ENCODE measurements around the gene TTC3.

Gene TTC3

GRCh38 chr21:37223804-37224345 lies 150.8 kb downstream of the TTC3 start:
- no peak overlapping the region for H3K9ac ChIP-seq (ENCODE audit: low read length)

GRCh38 chr21:37224861-37225839 lies 152.1 kb downstream of the TTC3 start:
- Histone ChIP-seq H3K27me3 (ENCODE audit: low read depth, low read length) (no peaks in the 10 kb centered on the region), H3K4me3 (ENCODE audit: low read length) (no peak overlapping the region), H2AFZ (ENCODE audit: low read depth, low read length) (no peak overlapping the region), H3K4me1 (ENCODE audit: low read length) (peaks cover 6% of the 10 kb centered on the region; the same call in 1 of the 2 replicates), H3K36me3 (replicated peaks; ENCODE audit: low read depth, low read length) (peaks cover 6% of the 10 kb centered on the region), H3K79me2 (ENCODE audit: low read length) (peaks cover 9% of the 10 kb centered on the region), H3K4me2 (ENCODE audit: low read length) (no peak overlapping the region), H4K20me1 (ENCODE audit: insufficient read depth, low read length) (no peaks in the 10 kb centered on the region), H3K9ac (ENCODE audit: low read length) (no peak overlapping the region), H3K27ac (ENCODE audit: low read length) (no peak overlapping the region), H3K9me3 (ENCODE audit: insufficient read depth, low read length) (no peaks in the 10 kb centered on the region)
- TF ChIP-seq EZH2phosphoT487 (IDR thresholded peaks at IDR 0.05; ENCODE audit: low read depth) (no peak), CTCF (IDR thresholded peaks at IDR 0.05; ENCODE audit: low read depth, low read length) (no peak)

More at GRCh38 chr21:37223804-37224345, 150.8 kb downstream of the TTC3 start:
- H3K4me3 ChIP-seq (ENCODE audit: low read length) = no peak overlapping the region
- no peak overlapping the region for H2AFZ ChIP-seq (ENCODE audit: low read depth, low read length)
- H3K27me3 ChIP-seq (ENCODE audit: low read depth, low read length) = no peaks in the 10 kb centered on the region
- no peaks in the 10 kb centered on the region for H4K20me1 ChIP-seq (ENCODE audit: insufficient read depth, low read length)
- H3K27ac ChIP-seq (ENCODE audit: low read length) = no peak overlapping the region
- H3K9me3 ChIP-seq (ENCODE audit: insufficient read depth, low read length) = no peaks in the 10 kb centered on the region
- no peak for TF ChIP-seq EZH2phosphoT487 (IDR thresholded peaks at IDR 0.05; ENCODE audit: low read depth)
- TF ChIP-seq CTCF (IDR thresholded peaks at IDR 0.05; ENCODE audit: low read depth, low read length) = no peak
- peaks cover 9% of the 10 kb centered on the region for H3K79me2 ChIP-seq (ENCODE audit: low read length)
- H3K4me2 ChIP-seq (ENCODE audit: low read length) = no peak overlapping the region
- H3K36me3 ChIP-seq (replicated peaks; ENCODE audit: low read depth, low read length) = peaks cover 6% of the 10 kb centered on the region
- peaks cover 6% of the 10 kb centered on the region; the same call in 1 of the 2 replicates for H3K4me1 ChIP-seq (ENCODE audit: low read length)

GRCh38 chr21:37226041-37226920 lies 153.2 kb downstream of the TTC3 start:
- Histone ChIP-seq H3K4me1 (ENCODE audit: low read length) (peaks cover 3% of the 10 kb centered on the region; the same call in 1 of the 2 replicates), H3K4me2 (ENCODE audit: low read length) (no peak overlapping the region)

More at GRCh38 chr21:37226041-37226920, 153.2 kb downstream of the TTC3 start:
- Histone ChIP-seq H3K79me2 (ENCODE audit: low read length) (peaks cover 9% of the 10 kb centered on the region), H2AFZ (ENCODE audit: low read depth, low read length) (no peak overlapping the region), H3K27ac (ENCODE audit: low read length) (no peak overlapping the region), H3K4me3 (ENCODE audit: low read length) (no peak overlapping the region), H3K27me3 (ENCODE audit: low read depth, low read length) (no peaks in the 10 kb centered on the region), H3K9me3 (ENCODE audit: insufficient read depth, low read length) (no peaks in the 10 kb centered on the region), H3K36me3 (replicated peaks; ENCODE audit: low read depth, low read length) (peaks cover 10% of the 10 kb centered on the region), H3K9ac (ENCODE audit: low read length) (no peak overlapping the region), H4K20me1 (ENCODE audit: insufficient read depth, low read length) (0 out of 2 replicates have a peak, but pooled peaks cover 4% of the 10 kb centered on the region)
- TF ChIP-seq EZH2phosphoT487 (IDR thresholded peaks at IDR 0.05; ENCODE audit: low read depth) (no peak), CTCF (IDR thresholded peaks at IDR 0.05; ENCODE audit: low read depth, low read length) (no peak)
